HG02610 (cell line): ENCODE data around the gene LMAN2.
A peak's percentile ranks its signal among the peaks of the same experiment; 100 is the strongest.
"Not testable (repeated sequence)": the region's sequence is repeated elsewhere in the genome, so short reads cannot be mapped to it uniquely, and the experiment has no call there.

Experiments used
- ATAC-seq: cut with Tn5 transposase; IDR thresholded peaks from one replicate; pipeline ENCODE4 v1.9.1; 2021; ENCODE audit warnings: mild to moderate bottlenecking, moderate library complexity; ENCODE audit not compliant: unreplicated experiment

Gene LMAN2

DNA sequence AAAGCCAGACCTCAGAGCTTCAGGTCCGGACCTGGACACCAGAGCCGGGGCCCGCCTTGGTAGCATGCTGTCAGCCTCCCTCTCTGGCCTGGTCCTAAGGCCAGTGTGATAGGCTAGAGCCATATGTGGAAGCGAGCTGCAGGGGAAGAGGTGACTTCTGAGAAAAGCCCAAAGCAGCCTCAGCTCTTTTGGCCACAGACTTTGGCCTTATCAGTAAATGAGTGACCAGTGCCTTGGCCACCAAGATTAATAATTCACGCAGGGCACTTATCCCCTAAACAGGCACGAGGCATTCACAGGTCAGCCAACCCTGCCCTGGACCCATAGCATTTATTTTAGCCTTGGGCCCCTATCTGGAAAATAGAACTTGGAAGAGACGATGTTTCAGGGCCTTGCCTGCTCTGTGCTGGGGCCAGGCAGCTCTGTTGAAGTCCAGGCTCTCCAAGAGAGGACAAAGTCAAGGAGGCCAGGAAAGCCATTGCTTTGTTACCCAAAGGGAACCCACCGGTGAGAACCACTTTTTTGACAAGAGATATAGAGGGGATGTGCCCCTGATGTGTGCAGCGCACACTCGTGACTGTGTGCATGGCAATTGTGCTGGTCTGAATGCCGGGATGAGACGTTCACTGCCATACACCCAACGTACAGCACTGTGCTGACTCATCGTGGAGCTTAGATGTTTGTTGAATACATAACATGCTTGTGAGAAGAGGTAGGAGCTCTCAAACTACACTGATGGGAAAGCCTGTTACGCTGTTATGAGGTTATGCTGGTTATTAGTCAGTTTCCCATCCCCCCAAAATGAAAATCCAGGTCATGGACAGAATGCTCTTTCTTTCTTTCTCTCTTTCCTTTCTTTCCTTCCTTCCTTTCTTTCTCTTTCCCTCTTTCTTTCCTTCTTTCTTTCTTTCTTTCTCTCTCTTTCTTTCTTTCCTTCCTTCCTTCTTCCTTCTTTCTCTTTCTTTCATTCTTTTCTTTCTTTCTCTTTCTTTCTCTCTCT, 27.7 kb upstream of the LMAN2 start:
- ATAC-seq, result peak; percentile 76

DNA sequence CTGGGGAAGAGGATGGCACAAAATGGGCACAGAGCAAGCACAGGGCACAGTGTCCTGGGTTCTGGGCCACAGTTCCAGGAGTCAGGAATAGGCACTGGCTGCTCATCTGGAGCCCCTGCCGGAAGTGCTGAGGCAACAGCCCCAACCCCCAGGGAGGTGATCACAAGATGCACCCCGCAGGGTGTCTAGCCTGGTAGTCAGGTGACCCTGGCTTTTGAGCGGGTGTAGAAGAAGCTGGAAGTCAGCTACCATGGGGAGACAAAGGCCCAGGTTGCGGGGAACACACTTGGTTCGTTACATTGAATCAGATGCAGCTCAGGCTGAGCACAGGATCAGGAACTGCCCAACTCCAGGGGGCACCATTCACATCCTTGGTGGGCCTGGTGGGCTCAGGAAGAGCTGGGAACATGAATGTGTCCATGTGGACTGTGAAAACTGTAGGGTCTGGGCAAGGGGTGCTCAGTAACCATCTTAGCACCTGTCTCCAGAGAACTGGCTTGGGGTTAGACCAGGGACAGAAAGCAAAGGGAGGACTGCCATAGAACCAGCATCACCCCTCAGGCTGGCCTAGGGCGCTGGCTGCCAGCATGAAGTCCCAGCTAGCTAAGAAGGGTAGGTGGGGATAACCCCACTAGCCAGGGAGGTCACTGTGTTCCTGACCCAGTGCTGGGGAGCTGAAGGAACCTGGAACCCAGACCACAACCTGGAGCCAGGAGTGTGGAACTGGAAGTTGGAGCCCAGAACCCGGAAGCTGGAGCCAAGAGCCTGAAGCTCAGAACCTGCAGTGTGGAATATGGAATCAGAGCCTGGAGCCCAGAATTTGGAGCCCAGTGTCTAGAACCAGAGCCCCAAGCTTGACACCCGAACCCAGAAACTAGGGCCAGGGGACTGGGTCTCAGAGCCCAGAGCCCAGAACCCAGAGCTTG, 26.6 kb upstream of the LMAN2 start:
- no peak for ATAC-seq

DNA sequence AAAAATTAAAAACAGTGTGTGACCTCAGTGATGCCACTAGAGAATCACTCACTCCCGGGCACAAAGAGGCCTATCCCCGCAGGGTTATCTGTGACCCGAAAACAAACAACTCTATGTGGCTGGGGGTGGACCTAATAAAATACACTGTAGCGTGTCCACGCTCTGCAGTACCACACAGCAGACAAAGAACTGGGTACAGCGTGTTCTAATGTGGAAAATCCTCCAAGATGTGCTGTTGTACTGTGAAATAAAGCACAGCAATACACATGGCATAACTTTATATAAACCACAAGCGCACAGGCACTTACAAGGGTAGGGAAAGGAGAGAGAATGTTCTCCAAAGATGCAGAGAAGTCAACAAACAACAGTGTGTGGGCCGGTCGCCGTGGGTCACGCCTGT, 24.6 kb upstream of the LMAN2 start:
- no peak for ATAC-seq

DNA sequence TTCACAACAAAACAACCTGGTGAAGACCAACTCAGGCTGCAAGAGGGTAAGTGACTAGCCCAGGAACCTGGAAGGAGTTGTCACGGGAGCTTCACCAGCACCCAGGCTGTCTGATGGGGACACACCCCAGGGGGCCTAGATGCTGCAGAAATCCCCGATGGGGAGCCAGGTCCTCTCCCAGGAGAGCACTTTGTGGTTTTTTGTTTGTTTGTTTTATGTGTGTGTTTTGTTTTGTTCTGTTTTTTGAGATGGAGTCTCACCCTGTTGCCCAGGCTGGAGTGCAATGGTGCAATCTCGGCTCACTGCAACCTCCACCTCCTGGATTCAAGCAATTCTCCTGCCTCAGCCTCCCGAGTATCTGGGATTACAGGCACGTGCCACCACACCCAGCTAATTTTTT, 24.0 kb upstream of the LMAN2 start:
- ATAC-seq, result not testable (repeated sequence)

DNA sequence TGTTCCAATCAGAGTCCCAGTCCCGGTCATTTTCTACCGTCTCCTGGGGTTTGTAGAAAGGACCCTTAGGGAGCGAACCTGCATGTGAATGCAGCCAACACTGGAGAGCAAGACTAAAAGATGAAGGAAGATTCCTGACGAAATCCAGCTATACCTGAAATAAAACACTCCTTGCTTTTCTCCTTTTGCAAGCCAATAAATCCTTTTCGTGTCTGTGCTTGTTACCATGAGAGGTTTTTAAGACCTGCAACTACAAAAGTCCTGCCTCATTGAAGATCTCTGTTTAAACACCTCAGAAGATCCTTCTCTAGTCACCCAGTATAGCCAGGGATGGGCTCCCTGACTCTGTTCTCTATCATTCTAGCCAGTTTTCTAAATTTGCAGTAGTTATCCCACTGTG, 22.7 kb upstream of the LMAN2 start:
- ATAC-seq, result no peak

DNA sequence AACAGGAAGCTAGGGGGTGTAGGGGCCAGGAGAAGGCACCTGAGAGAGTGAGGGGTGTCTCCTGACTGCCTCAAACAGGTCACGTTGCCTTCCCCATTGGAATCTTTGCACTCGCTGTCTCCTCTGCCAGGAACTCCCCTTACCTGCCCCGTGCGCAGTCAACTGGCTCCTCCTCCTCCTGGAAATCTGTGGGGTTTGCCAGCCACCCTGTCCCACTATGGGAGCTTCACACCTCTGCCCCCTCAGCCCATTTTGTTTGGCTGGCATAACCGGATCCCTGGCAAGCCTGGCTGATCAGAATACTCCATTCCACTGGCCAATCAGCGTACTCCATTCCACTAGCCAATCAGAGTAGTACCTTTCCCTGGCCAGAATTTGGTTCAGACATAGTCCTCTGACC, 22.3 kb upstream of the LMAN2 start:
- no peak for ATAC-seq

DNA sequence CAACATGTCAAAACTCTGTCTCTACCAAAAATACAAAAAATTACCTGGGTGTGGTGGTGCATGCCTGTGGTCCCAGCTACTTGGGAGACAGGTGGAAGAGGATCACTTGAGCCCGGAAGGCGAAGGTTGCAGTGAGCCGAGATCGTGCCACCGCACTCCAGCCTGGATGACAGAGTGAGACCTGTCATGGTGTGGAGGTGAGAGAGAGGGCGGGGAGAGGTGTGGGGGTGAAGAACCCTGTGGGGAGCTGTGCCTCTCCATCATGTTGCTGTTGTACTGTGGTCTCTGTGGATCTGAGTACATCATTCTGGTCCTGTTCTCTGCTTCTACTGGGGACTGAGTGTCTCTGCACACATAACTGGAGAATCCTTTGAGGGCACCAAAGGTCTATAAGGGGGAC, 21.4 kb upstream of the LMAN2 start:
- ATAC-seq, result no peak

DNA sequence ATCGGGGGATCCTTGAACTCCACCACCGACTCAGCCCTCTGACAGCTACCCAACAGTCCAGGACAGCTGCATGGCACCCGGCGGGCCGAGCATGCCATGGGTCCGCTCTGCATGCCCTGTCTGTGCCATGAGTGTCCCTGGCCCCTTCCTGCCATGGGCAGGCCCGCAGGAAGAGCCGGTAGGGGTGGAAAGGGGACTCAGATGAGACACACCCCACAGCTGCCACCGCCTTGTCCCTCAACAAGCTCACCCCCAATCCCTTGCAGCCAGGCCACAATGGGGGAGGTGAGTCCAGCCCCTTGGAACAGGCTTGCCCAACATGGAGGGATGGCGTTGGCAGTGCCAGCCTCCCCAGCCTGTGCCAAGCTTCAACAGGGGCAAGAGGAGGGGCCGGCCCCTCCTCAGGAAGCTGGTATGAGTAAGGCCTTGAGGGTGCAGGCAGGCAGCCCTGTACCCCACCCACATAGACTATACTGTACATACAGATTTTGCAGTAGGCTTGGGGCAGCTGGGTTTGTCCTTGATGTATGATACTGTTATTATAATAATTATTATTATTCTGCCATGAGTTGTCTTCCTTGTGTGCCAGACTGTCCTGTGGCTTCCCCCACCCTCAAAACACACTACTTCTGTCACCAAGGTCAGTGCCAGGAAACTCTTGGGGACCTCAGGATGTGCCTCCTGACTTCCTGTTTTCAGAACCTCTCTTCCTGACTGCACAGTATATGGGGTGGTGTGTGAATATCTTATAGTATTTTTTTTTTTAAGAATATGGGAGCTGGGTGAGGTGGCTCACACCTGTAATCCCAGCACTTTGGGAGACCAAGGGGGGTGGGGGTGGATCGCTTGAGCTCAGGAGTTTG, 20.8 kb upstream of the LMAN2 start:
- ATAC-seq, result no peak

DNA sequence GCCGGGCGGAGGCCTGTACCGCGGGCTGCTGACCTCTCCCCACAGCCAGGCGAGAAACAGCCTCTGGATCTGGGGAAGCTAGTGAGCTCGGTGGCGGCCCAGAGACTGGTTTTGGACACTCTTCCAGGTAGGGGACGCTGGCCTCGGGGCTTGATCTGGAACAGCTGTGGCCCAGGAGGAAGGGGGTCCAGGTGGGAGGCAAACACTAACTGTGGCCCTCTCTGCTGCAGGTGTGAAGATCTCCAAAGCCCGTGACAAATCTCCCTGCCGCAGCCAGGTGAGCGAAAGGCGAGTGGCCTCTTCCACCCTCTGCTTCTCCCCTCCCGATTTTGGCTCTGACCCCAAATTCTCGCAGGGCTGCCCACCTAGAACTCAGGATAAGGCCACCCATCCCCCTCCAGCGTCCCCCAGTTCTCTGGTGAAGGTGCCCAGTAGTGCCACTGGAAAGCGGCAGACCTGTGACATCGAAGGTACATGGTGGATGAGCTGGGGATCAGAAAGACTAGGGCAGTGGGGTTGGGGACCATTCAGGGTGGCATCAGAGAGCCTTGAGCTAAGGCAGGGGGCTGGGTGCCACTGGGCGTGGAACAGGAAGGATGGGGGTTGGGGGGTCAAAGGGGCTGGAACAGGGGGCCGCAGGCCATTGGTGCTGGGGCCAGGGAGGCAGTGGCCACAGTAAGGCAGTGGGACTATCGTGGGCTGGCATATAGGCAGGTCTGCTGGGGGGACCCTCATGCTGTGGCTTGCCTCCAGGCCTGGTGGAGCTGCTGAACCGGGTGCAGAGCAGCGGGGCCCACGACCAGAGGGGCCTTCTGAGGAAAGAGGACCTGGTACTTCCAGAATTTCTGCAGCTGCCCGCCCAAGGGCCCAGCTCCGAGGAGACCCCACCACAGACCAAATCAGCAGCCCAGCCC, 19.9 kb upstream of the LMAN2 start:
- ATAC-seq, result no peak

DNA sequence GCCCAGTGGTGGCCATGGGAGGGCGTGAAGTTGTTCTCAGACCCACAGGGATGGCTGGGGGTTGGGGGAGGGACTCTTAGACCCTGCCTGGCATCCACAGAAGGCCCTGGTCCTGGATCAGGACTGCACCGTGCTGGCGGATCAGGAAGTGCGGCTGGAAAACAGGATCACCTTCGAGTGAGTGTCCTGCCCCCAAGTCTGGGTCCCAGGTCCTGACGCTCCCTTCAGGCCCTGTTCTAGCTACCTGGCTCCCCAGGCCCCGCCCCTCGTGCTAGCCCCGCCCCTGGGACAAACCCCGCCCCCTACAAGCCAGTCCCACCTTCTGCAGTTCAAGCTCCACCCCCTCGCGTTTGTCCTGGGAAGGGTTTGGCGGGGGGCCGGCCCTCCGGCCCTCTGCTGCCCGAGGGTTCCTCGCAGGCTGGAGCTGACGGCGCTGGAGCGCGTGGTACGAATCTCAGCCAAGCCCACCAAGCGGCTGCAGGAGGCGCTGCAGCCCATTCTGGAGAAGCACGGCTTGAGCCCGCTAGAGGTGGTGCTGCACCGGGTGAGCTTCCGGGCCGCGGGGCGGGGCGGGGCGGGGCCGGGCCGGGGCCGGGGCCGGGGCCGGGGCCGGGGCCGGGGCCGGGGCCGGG, 19.1 kb upstream of the LMAN2 start:
- no peak for ATAC-seq

DNA sequence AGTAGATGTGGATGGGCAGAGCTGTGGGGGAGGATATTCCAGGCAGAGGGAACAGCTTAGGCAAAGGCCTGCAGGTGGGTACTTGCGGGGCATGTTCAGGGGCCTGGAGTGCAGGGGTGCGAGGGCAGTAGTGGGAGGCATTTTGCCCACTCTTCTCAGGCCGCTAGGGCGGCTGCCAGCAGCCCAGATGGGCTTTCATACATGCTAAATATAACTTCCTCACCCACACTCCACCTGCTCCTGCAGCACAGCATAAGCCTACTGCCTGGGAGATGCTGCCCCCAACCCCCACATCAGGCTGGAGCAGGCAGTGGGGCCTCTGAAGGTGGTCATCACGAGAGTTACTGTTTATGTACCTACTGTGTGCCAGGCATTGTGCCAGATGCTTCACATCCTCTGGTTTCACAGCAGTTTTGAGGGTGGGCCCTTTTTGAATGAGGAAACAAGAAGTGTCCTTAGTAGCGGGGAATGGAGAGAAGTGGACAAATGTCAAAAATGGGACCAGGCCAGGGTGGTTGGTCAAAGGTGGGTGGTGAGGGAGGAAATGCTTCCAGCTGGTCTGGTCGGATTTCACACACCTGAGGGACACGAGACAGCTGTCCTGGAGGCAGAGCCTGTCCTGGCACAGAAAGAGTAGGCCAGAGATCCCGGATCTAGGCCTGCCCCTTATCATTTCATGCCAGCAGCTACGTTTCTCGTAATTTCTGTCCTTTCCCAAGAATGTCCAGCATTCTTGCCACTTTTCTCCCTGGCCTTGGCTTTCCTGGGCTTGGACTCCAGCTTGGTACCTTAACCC, 18.4 kb upstream of the LMAN2 start:
- ATAC-seq, result no peak

DNA sequence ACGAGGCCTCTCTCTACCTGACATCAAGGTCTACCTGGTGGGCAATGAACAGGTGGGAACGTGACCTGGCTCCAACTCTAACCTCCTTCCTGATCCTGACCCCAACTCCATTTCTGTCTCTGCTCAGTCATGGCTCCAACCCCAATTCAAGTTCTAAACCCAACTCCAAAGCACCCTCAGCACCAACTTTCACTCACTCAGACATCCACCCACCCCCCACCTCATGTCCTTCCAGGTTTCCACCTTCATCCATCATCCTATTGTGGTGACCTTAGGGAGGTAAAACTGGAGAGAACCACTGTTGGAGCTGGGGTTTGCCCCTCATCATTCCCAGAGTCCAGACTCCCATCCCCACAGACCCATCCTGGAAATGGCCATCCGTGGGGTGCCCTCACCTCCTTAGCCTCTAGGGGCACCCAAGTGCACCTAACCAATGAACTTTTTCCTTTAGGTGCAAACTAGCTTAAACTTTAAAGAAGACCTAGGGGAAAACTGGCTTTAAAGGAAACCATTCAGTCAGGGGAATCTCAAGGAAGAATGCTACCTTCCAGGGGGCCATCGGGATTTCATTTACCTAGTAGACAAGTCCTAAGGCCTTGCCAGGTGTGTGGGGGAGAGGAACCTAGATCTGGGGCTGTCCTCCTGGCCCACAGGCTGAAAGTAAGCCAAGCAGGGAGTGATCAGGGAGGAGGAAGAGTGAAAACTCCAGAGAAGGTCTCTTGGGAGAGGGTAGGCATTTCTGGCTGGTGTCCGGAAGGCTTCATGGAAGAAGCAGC, 17.6 kb upstream of the LMAN2 start:
- no peak for ATAC-seq

DNA sequence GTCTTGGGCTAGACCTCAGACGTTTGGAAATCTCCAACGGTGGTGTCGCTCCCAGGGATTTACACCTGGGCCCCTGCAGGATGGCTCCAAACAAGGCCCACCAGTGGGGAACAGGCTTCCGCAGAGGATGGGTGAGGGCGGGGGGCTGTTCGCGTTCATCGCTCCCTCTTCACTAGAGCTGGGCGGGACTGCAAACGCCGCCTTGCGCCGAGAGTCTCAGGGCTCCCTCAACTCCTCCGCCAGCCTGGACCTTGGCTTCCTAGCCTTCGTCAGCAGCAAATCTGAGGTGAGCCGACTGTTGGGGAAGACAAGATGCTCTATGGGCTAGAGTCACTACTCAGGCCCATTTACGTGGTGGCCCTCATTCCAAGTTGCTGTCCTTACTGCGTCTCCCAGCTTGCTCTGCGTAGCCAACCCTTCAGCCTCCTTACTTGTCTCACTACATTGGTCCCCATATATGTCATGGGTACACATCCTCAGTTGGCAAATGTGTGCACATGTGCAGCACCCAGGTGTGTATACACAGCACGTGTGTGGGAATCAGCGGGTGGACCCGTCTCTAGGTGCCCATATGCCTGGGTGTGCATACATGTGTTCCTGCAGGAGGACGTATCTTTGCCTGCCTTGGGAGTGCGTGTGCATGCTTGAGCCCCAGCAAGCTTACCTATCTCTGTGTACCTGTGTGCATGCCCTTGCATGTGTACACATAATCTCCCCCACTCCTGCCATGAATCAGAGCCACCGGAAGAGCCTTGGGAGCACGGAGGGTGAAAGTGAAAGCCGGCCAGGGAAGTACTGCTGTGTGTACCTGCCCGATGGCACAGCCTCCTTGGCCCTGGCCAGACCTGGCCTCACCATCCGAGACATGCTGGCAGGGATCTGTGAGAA, 16.8 kb upstream of the LMAN2 start:
- ATAC-seq, result no peak

DNA sequence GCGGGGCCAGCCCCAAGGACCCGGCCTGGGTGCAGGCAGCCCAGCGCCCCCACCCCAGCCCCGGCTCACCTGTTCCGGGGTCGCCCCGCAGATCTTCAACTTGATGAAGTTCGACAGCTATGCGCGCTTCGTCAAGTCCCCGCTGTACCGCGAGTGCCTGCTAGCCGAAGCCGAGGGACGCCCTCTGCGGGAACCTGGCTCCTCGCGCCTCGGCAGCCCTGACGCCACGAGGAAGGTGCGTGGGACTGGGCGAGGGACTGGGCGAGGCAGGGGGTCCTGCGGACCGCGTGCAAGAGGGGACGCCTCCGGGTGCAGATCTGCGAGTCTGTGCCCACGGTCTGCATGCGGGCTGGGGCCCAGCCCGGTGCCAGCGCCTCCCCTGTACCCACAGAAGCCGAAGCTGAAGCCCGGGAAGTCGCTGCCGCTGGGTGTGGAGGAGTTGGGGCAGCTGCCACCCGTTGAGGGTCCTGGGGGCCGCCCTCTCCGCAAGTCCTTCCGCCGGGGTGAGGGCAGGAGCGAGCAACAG, 15.9 kb upstream of the LMAN2 start:
- no peak for ATAC-seq

DNA sequence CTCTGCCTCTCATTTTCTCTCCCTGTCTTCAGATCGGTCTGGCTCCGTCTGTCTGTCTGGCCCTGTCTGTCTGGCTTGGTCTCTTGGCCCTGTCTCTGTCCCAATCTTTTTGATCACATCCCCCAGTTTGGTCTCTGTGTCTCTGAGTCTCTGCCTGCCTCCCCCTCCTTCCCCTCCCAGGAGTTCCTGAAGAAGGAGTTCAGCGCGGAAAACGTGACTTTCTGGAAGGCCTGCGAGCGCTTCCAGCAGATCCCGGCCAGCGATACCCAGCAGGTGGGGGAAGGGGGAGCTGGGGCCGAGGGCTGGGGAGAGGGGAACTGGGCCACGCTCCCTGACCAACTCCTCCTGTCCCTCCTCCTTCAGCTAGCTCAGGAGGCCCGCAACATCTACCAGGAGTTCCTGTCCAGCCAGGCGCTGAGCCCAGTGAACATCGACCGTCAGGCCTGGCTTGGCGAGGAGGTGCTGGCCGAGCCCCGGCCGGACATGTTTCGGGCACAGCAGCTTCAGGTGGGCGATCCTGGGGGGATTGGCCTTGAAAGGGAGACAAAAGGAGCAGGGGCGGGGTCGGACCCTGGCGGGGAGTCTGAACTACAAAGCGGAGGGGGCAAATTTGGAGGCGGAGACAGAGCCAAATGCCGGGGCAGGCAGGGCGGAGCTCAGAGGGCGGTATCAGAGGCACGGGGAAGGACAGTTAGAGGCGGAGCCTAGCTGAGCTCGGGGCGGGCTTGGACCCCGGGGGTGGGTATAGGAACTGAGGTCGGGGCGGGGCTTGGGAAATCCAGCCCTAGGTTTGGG, 15.3 kb upstream of the LMAN2 start:
- ATAC-seq, result no peak
